GM23338 (cell line): Measurements from ENCODE around the gene MUL1. TPM values are rescaled to one million over a fixed set of nuclear protein-coding genes. Genes with fewer than 3 reads are reported as not detected.

ENCODE experiments used
- ATAC-seq: fragments of 200-7000 bp; cut with Tn5 transposase; 3 replicates; pipeline ENCODE4 v1.9.1; 2020
- DNase-seq: peaks from one replicate; pipeline ENCODE4 v3.0.0-alpha.2; 2015; ENCODE audit warnings: low spot score
- H2AFZ ChIP-seq: fragments of 200-600 bp; sonication (generic); 2 replicates; pipeline ENCODE4 v1.8.0; 2016; ENCODE audit warnings: antibody characterized with exemption, mild to moderate bottlenecking, moderate library complexity
- H3F3A ChIP-seq: fragments of 200-600 bp; sonication (generic); replicated peaks from 2 replicates; pipeline ENCODE4 v1.8.0; 2017; ENCODE audit warnings: antibody characterized with exemption, mixed run types, low read depth
- H3K27ac ChIP-seq: fragments of 200-600 bp; sonication (generic); 2 replicates; pipeline ENCODE4 v1.6.1; 2016; ENCODE audit warnings: low read depth
- H3K27me3 ChIP-seq: fragments of 200-600 bp; sonication (generic); 2 replicates; pipeline ENCODE4 v1.8.0; 2016; ENCODE audit warnings: mild to moderate bottlenecking, mixed run types, moderate library complexity; ENCODE audit not compliant: insufficient read depth
- H3K36me3 ChIP-seq: fragments of 200-600 bp; sonication (generic); 2 replicates; pipeline ENCODE4 v1.8.0; 2016; ENCODE audit warnings: mild to moderate bottlenecking; ENCODE audit not compliant: insufficient read depth
- H3K4me1 ChIP-seq: fragments of 200-600 bp; sonication (generic); 2 replicates; pipeline ENCODE4 v1.8.0; 2016; ENCODE audit warnings: mild to moderate bottlenecking, moderate library complexity; ENCODE audit not compliant: insufficient read depth
- H3K4me2 ChIP-seq: fragments of 200-600 bp; sonication (generic); 2 replicates; pipeline ENCODE4 v1.7.1; 2017; ENCODE audit warnings: mixed run types
- H3K4me3 ChIP-seq: fragments of 200-600 bp; sonication (generic); 2 replicates; pipeline ENCODE4 v1.6.1; 2016; ENCODE audit warnings: mixed run types
- H3K79me2 ChIP-seq: fragments of 200-600 bp; sonication (generic); replicated peaks from 2 replicates; pipeline ENCODE4 v1.8.0; 2017; ENCODE audit warnings: mild to moderate bottlenecking; ENCODE audit not compliant: insufficient read depth
- H3K9me2 ChIP-seq: fragments of 200-600 bp; sonication (generic); 2 replicates; pipeline ENCODE4 v1.8.0; 2017; ENCODE audit not compliant: insufficient read depth
- H4K20me1 ChIP-seq: fragments of 200-600 bp; sonication (generic); replicated peaks from 2 replicates; pipeline ENCODE4 v1.8.0; 2017; ENCODE audit warnings: mild to moderate bottlenecking; ENCODE audit not compliant: insufficient read depth
- H3K27ac Mint-ChIP-seq: 2 replicates; pipeline ENCODE4 v1.8.0; 2020; ENCODE audit warnings: inconsistent platforms, mild to moderate bottlenecking, moderate library complexity, mixed read lengths
- H3K27me3 Mint-ChIP-seq: 3 replicates; pipeline ENCODE4 v1.8.0; 2022; ENCODE audit warnings: low read depth, mild to moderate bottlenecking, moderate library complexity, mixed read lengths, inconsistent platforms; ENCODE audit not compliant: insufficient read depth, poor library complexity
- H3K36me3 Mint-ChIP-seq: 3 replicates; pipeline ENCODE4 v1.8.0; 2021; ENCODE audit warnings: low read depth, mild to moderate bottlenecking, inconsistent platforms, moderate library complexity, mixed read lengths
- H3K4me1 Mint-ChIP-seq: 3 replicates; pipeline ENCODE4 v1.8.0; 2020; ENCODE audit warnings: mild to moderate bottlenecking, inconsistent platforms, mixed read lengths
- H3K4me3 Mint-ChIP-seq: 3 replicates; pipeline ENCODE4 v1.8.0; 2021; ENCODE audit warnings: moderate library complexity, mild to moderate bottlenecking, inconsistent platforms, mixed read lengths
- H3K9me3 Mint-ChIP-seq: 3 replicates; pipeline ENCODE4 v1.8.0; 2020; ENCODE audit warnings: moderate library complexity, mild to moderate bottlenecking, inconsistent platforms, mixed read lengths
- CREB1 ChIP-seq: fragments of 250-450 bp; sonication (Bioruptor Pico); IDR thresholded peaks from 2 replicates; pipeline ENCODE4 v1.5.0; 2020; ENCODE audit warnings: low read depth, mild to moderate bottlenecking, moderate library complexity
- EZH2phosphoT487 ChIP-seq: fragments of 200-600 bp; sonication (generic); IDR thresholded peaks from one replicate; pipeline ENCODE4 v1.8.1; 2018; ENCODE audit warnings: antibody characterized with exemption; ENCODE audit not compliant: unreplicated experiment
- NANOG ChIP-seq: IDR thresholded peaks from 2 replicates; pipeline ENCODE4 v1.6.1; 2016; ENCODE audit warnings: antibody characterized with exemption, borderline replicate concordance
- ZNF114 ChIP-seq: fragments of 250-450 bp; sonication (Bioruptor Pico); IDR thresholded peaks from 2 replicates; pipeline ENCODE4 v1.5.0; 2020; ENCODE audit warnings: mild to moderate bottlenecking, moderate library complexity
- ZNF331 ChIP-seq: fragments of 250-450 bp; sonication (Bioruptor Pico); IDR thresholded peaks from 2 replicates; pipeline ENCODE4 v1.5.0; 2020; ENCODE audit warnings: low read depth, mild to moderate bottlenecking, moderate library complexity
- polyA plus RNA-seq: library from polyadenylated mRNA; unstranded; fragments of >200 nt; fragmentation: Nextera tagmentation; extraction: Ambion mirVana; gene quantifications from 2 replicates; pipeline ENCODE4 v1.2.1, GENCODE V29; 2016
- total RNA-seq: library from RNA; depleted of rRNA; stranded (reverse); fragments of >200 nt; shearing (Covaris generic); gene quantifications from 2 replicates; pipeline ENCODE4 v1.2.3, GENCODE V29; 2014
- TF ChIP-seq, protein P1 (sequence below): fragments of 250-450 bp; sonication (Bioruptor Pico); IDR thresholded peaks from 2 replicates; pipeline ENCODE4 v1.5.0; 2020; ENCODE audit warnings: mild to moderate bottlenecking, moderate library complexity
- TF ChIP-seq, protein P2 (sequence below): IDR thresholded peaks from 2 replicates; pipeline ENCODE4 v1.6.1; 2016; ENCODE audit warnings: antibody characterized with exemption

MUL1 gene
- total and polyA plus RNA-seq, 2 experiments from 2014 or later, result 8.9 to 26.2 TPM

DNA sequence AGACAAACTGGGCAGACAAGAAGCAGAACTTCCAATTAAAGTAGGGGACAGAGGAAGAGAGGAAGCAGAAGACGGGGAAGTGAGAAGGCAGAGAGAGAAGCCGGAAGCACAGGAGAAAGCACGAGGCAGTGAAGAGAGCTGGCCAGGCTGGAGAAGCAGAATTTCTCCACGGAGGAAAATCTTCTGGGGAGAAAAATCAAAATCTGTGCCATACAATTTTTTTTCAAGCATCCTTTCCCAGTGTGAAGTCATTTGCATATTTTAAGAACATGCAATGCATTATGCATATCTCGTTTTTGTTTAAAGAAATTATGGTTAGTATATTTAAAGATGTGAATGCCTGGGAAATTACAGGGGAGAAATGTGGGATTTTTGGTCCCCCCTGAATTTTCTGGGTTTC, 14.6 kb downstream of the MUL1 start:
- Histone ChIP-seq H3K9me2 (no peaks in the 10 kb centered on the region), H3F3A (0 out of 2 replicates have a peak, but pooled peaks cover 3% of the 10 kb centered on the region), H4K20me1 (no peaks in the 10 kb centered on the region), H3K4me1 (peaks cover 13% of the 10 kb centered on the region; the same call in 1 of the 2 replicates), H3K27ac (no peak overlapping the region), H3K4me2 (no peak overlapping the region), H3K79me2 (no peaks in the 10 kb centered on the region), H3K27me3 (peaks cover 22% of the 10 kb centered on the region), H3K4me3 (no peak overlapping the region), H3K36me3 (no peaks in the 10 kb centered on the region), H2AFZ (no peak overlapping the region)
- peaks cover 17% of the 10 kb centered on the region for H3K27me3 Mint-ChIP-seq
- no peaks in the 10 kb centered on the region for H3K36me3 Mint-ChIP-seq
- H3K4me1 Mint-ChIP-seq, result peaks cover 16% of the 10 kb centered on the region
- TF ChIP-seq EZH2phosphoT487, result no peak
- H3K4me3 Mint-ChIP-seq, result peak overlapping the region; percentile 4; the same call in 1 of the 3 replicates
- H3K9me3 Mint-ChIP-seq, result no peaks in the 10 kb centered on the region; the same call in 2 of the 3 replicates
- no peak overlapping the region for H3K27ac Mint-ChIP-seq
- no peak for ATAC-seq
- DNase-seq, result no peak

DNA sequence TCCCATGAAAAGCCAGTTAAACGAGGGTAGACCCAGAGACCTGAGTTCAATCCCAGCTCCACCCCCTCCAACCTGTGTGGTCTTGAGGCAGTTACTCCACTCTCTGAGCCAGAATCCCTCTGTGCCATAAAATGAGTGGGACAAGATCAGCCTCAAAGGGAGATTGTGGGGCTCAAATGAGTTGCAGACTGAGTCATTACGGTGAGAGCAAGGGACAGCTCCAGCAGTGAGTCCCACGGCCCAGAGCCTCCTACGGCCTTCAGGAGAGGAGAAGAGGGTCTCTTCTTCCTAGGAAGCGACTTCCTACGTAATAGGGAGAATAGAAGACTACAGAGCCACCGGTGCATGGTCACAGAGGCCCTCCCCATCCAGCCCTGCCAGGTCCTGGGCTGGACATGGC, 15.2 kb downstream of the MUL1 start:
- Histone ChIP-seq H3K4me1 (peaks cover 19% of the 10 kb centered on the region; the same call in 1 of the 2 replicates), H3K9me2 (no peaks in the 10 kb centered on the region), H4K20me1 (no peaks in the 10 kb centered on the region), H3K79me2 (no peaks in the 10 kb centered on the region), H3K4me2 (no peak overlapping the region), H3F3A (0 out of 2 replicates have a peak, but pooled peaks cover 6% of the 10 kb centered on the region), H3K27me3 (peaks cover 28% of the 10 kb centered on the region), H3K4me3 (no peak overlapping the region), H2AFZ (no peak overlapping the region), H3K36me3 (no peaks in the 10 kb centered on the region), H3K27ac (no peak overlapping the region)
- Mint-ChIP-seq H3K4me1 (peaks cover 22% of the 10 kb centered on the region), H3K27ac (no peak overlapping the region), H3K36me3 (no peaks in the 10 kb centered on the region), H3K4me3 (peak overlapping the region; percentile 4; the same call in 1 of the 3 replicates), H3K9me3 (no peaks in the 10 kb centered on the region; the same call in 2 of the 3 replicates), H3K27me3 (peaks cover 22% of the 10 kb centered on the region)
- ATAC-seq (no peak), DNase-seq (no peak)
- TF ChIP-seq ZNF331 (no peak), EZH2phosphoT487 (no peak), NANOG (no peak), ZNF114 (CRISPR knock-in tag) (no peak), CREB1 (no peak)
- TF ChIP-seq, protein P1, sequence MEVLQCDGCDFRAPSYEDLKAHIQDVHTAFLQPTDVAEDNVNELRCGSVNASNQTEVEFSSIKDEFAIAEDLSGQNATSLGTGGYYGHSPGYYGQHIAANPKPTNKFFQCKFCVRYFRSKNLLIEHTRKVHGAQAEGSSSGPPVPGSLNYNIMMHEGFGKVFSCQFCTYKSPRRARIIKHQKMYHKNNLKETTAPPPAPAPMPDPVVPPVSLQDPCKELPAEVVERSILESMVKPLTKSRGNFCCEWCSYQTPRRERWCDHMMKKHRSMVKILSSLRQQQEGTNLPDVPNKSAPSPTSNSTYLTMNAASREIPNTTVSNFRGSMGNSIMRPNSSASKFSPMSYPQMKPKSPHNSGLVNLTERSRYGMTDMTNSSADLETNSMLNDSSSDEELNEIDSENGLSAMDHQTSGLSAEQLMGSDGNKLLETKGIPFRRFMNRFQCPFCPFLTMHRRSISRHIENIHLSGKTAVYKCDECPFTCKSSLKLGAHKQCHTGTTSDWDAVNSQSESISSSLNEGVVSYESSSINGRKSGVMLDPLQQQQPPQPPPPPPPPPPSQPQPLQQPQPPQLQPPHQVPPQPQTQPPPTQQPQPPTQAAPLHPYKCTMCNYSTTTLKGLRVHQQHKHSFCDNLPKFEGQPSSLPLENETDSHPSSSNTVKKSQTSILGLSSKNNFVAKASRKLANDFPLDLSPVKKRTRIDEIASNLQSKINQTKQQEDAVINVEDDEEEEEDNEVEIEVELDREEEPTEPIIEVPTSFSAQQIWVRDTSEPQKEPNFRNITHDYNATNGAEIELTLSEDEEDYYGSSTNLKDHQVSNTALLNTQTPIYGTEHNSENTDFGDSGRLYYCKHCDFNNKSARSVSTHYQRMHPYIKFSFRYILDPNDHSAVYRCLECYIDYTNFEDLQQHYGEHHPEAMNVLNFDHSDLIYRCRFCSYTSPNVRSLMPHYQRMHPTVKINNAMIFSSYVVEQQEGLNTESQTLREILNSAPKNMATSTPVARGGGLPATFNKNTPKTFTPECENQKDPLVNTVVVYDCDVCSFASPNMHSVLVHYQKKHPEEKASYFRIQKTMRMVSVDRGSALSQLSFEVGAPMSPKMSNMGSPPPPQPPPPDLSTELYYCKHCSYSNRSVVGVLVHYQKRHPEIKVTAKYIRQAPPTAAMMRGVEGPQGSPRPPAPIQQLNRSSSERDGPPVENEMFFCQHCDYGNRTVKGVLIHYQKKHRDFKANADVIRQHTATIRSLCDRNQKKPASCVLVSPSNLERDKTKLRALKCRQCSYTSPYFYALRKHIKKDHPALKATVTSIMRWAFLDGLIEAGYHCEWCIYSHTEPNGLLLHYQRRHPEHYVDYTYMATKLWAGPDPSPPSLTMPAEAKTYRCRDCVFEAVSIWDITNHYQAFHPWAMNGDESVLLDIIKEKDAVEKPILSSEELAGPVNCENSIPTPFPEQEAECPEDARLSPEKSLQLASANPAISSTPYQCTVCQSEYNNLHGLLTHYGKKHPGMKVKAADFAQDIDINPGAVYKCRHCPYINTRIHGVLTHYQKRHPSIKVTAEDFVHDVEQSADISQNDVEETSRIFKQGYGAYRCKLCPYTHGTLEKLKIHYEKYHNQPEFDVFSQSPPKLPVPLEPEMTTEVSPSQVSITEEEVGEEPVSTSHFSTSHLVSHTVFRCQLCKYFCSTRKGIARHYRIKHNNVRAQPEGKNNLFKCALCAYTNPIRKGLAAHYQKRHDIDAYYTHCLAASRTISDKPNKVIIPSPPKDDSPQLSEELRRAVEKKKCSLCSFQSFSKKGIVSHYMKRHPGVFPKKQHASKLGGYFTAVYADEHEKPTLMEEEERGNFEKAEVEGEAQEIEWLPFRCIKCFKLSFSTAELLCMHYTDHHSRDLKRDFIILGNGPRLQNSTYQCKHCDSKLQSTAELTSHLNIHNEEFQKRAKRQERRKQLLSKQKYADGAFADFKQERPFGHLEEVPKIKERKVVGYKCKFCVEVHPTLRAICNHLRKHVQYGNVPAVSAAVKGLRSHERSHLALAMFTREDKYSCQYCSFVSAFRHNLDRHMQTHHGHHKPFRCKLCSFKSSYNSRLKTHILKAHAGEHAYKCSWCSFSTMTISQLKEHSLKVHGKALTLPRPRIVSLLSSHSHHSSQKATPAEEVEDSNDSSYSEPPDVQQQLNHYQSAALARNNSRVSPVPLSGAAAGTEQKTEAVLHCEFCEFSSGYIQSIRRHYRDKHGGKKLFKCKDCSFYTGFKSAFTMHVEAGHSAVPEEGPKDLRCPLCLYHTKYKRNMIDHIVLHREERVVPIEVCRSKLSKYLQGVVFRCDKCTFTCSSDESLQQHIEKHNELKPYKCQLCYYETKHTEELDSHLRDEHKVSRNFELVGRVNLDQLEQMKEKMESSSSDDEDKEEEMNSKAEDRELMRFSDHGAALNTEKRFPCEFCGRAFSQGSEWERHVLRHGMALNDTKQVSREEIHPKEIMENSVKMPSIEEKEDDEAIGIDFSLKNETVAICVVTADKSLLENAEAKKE (CRISPR knock-in tag), result no peak
- TF ChIP-seq, protein P2, sequence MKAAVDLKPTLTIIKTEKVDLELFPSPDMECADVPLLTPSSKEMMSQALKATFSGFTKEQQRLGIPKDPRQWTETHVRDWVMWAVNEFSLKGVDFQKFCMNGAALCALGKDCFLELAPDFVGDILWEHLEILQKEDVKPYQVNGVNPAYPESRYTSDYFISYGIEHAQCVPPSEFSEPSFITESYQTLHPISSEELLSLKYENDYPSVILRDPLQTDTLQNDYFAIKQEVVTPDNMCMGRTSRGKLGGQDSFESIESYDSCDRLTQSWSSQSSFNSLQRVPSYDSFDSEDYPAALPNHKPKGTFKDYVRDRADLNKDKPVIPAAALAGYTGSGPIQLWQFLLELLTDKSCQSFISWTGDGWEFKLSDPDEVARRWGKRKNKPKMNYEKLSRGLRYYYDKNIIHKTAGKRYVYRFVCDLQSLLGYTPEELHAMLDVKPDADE, result no peak
